COLO829 (cell line): ENCODE data around the gene OPCML.

Experiments used
- DNase-seq: peaks from one replicate; pipeline ENCODE4 v3.0.0; 2012; ENCODE audit warnings: low spot score

The OPCML gene

DNA sequence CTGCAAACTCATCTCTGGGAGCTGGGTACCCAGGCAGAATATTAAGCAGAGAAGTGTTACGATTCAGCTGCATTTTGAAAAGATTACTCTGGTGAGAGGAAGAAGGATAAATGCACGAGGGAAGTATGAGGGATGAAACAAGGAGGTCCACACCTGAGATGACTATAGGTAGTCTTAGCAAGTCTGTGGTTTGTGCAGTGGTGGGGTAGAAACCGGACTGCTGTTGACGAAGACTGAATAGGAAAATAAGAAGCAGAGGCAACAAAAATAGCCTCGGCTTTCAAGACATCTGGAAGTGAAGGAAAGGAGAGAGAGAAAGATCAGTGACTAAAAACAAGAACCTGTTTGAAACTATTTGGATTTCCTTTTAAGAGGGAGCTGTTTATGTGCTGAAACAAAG is 810.8 kb downstream of the OPCML start:
- DNase-seq, result no peak

DNA sequence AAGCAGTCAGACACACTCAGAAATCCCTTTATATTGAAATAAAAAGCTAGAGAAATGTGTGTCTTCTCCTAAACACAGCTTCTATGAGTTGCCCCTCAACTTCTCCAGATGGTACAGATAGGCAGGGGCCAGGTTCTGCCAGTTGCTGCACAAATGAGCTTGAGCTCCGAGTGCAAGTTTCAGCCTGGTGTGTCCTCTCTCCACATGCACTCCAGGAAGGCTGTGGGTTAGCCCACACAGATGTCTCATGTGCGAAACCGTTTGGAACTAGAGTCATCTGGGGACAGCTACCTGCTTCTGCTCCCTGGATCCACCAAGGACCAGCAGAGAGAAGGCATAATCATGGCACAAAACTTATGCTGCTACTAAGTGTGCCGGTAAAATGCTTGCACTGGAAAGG is 812.6 kb downstream of the OPCML start:
- no peak for DNase-seq

DNA sequence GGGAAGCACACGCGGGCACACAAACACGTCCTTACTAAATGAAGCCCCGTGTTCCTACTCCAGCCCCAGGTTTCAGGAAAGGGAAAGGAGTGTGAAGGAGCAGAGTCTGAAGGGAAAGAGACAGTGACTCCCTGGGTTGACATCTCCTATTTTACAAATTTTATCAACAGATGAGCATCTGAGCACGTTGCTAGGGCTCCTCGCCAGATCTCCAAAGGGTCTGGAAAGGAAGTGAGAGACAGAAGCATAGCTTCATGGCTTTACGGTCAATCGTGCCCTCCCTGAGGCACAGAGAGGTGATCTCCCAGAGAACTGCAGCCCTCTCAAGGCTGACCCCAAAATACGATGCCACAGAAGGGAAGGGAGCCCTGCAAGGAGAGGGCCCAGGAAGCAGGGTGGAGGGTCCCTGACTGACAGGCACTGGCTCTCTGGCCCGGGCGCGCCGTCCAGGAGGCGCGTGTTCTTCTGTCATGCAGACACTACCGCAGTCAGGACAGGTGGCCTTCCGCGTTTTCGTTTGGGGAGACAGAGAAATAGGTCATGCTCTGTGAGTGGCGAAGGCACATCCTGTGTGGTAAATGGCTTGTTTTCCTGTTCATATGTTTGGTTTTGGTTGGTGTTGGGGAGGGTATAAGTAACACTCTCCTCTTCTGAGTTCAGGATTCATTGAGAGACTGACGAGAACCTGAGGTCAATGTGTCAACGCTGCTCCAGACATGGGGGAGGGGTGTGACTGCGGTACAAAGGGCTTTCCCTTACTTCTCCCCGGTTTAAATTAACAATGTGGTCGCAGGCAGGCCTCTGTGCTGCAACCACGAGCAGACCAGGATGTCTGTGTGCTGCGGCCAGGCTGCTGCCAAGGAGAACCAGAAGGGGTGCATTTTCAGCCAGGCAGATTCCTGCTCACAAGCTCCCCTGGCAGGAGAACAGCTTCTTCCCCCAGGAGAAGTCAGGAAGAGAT is 813.3 kb downstream of the OPCML start:
- DNase-seq, result no peak

DNA sequence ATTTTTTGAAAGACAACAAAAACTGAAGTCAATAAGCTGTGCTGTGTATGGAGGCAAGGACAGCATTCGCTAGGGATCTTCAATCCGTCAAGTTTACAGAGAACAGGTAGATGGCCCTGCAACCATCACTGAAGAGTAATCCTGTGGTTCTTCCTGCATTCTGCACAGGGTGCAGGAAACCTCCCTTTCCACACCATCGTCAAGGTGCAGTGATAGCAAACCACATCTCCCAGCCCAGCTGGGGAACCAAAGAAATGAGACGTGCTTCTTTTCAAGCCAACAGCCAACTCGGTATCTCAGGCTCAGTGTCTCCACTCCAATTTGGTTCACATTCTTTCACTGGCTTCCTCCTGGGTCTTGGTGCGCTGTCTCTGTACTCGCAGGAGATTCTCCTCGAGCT is 814.5 kb downstream of the OPCML start:
- no peak for DNase-seq

DNA sequence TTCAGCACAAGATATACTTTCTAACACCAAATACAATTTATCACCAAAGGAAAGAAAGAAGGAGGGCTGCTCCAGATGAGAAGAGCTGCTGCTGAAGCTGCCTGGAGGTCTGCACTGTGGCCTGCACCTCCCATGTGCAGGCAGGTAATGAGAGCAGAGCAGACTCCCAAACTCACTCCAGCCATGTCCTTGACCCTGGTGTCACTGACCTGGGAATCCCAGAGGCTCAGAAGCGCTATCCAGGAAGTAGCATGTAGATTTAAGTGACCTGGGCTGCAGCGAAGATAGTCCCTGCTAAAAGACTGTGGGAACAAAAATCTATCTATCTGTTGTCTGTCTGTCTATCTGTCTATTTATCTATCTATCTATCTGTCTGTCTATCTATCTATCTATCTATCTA is 816.3 kb downstream of the OPCML start:
- no peak for DNase-seq

DNA sequence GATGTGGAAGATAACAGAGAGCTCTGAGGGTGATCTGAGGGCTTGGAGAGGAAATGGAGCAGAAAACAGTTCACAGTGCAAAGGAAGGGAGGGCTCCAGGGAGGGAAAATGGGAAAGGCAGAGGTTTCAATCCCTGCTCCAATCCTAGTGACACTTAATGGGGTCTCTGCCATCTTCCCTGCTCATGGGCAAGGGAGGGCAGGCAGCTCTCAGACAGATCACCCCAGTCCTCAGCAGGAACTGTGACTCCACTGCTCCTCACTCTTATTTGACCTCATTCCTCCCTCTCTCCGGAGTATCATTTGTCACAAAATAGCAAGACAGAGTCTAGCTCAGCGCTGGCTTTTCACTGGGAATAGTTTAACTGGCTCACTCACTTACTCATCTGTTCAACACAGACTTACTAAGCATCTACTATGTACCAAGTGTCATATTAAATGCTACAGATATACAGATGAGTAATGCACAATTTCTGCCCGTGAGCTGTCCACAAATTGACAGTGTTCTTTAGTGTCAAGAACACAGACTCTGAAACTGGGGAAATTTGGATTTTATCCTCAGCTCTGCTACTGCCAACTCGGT is 817.4 kb downstream of the OPCML start:
- DNase-seq, result no peak

DNA sequence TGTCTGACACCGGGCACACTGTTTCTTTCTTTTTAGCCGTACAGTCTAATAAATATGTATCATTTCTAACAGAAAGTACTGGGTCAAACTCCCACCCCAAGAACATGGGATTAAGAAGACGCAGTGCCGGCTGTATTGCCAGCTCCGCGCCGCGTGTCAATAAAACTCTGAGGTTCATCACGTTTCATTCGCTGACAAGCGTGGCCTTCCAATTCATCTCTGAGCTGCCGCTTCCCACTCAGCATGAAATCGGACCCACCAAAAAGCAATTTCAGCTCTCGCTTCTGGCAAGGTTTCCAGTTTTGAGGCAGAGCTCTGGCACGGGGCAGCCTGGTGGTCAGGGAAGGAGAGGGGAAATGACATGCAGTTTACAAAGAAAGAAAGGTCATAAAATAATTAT is 819.8 kb downstream of the OPCML start:
- DNase-seq, result no peak

DNA sequence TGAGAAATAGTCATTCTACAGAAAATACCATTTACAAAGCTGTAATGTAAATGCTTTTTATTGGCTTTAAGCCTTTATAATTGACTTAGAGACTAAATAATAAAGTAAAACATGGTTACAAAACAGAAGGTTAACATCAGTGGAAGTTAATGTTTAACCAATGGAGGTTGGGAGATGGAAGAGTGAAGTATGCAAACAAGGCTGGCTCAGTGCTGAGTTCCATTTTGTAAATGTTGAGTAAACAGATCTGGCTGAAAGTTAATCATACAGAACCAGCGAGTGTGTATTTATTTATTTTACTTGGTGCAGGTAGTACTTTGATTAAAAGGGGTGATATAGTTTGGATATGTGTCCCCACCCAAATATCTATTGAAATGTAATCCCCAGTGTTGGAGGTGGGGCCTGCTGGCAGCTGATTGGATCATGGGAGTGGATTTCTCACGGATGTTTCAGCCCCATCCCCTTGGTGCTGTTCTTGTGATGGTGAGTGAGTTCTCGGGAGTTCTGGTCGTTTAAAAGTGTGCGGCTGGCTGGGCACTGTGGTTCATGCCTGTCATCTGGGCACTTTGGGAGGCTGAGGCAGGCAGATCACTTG is 827.4 kb downstream of the OPCML start:
- DNase-seq, result no peak

DNA sequence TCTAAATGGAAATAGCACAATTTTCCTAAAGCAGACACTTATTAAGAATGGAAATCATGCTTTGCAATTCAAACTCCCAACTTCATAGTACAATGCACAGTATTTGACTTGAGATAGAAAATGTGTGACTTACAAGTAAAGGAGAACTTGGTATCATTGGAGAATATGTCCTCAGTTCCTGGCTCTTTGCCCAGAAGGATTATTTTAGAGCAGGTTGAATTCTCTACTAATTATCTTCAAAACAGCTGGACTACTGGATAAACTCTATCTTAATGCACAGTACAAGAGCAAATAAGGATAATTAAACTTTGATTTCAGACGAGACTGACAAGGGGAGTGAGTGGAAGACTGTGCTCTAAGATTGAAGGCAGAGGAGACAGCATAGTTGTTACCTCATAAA is 839.4 kb downstream of the OPCML start:
- no peak for DNase-seq

DNA sequence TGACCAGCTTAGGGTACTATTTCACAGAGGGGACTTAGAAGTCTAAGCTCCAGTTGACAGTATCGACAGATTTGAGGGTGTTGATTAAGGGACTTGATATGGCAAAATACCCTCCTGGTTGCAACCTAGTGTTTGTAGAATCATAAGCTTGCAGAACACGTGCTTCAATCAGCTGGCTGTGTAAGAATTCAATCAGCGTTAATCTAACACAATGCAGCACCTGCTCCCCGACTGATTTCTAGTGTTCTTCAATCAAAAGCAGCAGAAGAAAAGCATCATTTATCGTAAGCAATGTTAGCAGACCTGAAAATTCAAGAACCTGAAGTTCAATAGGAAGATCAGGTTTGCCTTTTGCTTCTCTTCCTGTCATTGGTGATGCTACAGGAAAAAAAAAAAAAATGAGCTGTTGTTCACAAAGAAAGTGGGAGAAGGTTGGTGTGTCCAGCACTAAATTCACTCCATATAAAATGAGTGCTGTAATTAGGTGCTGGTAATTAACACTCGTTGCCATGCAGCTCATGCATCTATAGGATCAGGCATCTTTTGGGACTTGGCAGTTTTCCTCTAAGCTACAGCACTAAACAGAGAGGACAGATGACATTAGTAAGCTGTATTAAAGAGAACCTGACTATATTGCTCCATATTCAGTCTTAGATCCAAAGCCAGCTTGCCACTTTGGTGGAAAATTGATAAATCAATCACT is 840.3 kb downstream of the OPCML start:
- DNase-seq, result no peak

DNA sequence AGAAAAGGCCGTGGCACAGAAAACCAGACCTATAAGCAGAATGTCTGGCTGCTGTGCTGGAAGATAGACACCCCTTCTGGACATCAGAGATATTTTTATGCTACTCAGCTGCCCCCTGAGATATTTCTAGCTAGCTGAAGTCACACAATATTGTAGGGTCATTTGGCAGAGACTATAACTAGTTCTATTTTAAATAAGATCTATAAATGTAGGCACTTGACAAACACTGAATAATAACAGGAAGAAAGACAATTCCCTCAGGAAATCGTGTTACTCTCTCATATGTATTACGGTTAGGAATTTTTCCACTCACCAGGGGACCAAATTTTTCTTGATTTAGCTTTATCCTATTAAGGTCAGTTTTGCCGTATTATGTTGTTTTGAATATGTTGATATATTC is 845.4 kb downstream of the OPCML start:
- no peak for DNase-seq

DNA sequence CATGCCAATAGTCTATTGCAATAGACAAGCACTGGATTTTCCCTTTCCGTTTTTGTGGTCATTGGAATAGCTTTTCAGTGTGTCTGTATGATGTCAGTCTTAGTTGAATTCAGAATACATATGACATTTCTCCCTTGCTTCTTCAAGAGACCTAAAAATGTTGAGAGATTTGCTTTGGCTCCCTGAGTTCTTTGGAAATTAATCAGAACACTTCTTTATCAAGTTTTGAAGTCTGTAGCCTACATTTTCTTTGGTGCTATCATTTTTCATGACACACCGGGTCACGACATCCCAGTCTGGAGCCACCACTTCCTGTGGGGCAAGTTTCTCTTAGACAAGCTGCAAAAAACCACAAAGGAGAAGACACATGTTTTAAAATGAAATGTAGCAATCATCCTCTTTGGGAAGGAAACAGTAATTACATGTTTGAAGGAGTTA is 847.1 kb downstream of the OPCML start:
- no peak for DNase-seq

DNA sequence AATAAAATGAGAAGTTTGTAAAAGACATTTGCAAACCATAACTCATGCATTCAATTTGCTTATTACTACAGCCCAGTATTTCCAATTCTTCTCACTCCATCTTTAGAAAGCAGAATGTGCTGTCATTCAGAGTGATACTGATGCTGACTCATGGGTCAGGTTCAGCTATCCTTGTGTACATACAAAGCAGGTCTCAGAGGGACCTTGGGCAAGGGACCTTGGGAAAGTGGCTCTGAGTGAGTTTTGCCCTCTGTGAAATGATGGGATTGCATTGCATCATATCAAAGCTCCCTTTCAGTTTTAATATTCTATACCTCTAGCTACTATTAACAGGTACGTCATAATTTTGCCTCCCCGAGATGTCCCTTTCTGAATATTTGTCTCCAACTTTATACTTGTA is 848.7 kb downstream of the OPCML start:
- no peak for DNase-seq

DNA sequence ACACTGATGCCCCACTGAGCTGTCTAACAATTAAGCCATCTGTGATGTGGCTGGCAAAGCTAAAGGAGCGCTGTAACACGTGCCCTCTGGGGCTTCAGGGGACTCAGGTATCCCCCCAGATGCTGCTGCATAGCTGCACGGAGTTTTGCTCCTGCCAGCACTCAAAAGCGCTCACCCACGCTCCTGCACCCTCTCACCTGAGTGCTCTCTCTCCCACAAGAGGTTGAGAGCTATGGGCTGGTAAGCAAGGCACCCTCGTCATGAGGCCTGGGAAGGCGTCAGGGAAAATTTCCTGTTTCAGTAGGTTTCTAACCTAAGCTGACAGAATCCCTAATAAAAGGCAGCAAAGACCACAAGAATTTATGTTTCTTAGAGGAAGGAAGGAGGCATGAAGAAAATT is 850.3 kb downstream of the OPCML start:
- no peak for DNase-seq

DNA sequence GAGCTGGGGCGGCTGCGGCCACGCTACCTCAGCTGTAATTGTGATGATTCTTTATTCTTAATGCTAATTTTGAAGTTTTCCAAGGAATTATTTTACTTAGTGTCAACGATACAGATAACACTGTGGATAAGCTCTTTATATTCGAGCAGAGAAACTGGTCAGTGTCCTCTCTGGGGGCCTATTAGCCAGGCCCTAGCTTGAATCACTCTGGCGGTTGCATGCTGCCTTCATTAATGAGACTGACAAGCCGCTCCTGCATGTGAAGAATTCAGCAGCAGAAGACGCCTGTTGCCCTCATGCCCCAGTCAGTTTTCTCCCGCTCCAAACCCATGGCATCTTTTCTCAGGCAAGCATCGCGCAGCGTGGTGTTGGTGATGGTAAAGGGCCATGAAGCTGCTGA is 851.7 kb downstream of the OPCML start:
- DNase-seq, result no peak

DNA sequence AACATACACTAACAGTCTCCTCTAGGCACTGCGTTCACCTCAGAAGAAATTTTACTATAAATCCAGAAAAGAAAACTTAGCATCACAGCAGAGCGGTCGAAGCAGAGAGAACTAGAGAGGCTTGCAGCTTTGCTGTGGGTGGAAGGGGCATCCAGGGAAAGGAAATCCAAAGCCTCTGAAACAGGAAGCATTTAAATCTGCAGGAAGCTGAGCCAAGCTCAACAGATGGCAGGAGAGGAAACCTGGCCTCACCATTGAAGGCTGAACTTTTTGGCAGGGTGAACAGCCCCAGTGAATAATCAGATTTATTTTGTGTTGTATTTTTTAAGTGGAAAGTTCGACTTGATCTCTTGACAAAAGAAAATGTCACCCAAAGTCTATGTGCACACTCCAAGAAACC is 858.1 kb downstream of the OPCML start:
- no peak for DNase-seq

DNA sequence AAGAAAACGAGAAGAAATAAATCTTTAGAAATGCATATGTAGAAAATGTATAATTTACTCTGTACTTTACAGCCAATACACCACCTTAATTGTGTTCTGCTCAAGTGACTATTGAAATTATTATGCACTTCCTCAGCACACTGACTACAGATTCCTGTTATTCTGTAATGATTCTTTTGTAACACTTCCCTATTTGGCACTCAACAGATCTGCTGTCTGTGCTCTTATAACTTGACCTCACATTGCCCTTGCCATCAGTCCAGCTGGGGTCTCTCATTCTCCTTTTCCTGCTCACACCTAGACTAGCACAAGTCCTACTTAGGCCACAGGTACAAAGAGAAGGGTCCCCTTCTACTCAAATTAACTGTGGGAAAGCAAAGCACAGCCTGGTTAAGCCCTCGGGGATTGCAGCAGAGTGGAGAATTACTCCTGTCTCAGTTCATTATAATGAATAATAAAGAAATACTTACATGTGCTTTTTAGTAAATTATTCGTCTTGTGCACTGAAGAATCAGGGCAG is 860.4 kb downstream of the OPCML start:
- DNase-seq, result no peak

DNA sequence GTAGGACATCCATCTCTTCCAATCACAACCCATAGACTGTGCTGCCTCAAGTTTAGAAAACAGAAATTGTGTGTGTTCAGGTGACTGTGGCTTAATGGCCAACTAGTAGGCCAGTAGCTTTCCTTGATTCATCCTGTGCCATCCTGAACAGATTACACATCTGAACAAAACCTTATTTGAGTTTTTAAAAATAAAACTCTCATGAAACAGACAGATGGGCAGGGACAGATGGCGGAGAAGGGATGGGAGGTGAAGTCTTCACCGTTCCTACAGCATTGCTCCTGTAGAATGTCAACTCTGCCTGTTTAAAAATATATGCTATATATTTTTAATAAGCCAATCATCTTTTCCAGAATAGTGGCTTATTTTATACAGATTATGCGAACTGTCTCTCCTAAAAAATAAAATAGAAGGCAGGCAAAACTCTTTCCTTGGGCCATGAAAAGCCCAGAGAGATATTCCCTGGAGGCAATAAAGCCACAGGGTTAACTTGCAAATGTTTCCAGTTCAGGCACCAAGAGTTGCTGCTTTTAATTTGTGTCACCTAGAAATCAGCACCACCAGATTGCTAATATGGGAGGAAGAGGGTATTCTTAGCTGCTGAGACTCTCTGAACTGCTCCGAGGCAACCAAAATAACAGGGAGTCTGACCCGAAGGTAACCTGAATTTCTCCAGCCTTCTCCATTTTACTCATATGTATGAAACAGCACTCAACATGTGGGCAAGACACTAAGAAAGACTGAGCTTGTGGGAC is 861.2 kb downstream of the OPCML start:
- DNase-seq, result no peak

DNA sequence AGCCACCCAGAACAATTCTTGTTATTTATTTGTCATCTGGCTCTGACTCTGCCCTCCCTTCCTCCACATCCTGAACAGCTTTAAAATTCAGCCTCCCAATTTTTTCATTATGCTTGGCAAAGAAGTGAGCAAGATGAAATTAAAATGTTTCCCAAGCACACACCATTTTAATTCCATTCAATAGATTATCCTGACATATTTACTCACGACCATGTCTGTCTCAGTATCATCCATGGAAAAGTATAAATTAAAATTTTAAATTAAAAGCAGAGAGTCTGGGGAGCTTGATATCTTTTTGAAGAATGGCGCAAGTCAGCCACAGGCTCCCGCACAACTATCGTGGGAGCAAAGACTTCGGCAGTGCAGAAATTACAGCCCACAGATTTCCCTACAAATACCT is 862.4 kb downstream of the OPCML start:
- DNase-seq, result no peak

DNA sequence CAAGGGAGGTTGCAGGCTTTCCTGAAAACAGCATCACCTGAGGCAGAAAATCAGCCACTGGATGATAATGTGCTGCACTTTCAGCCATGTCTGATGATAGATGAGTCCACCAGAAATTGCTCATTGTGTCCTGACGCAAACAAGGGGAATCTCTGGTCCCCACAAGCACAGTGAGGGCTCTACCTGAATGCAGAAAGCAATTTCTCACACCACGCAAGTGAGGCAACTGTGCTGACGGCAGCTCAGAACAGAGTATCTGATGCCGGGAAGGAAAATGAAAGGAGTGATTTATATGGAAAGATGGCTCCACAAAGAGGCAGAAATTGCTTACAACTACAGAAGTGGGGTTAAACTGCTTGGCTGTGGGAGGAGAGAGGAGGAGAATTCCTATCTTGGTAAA is 867.1 kb downstream of the OPCML start:
- DNase-seq, result no peak

DNA sequence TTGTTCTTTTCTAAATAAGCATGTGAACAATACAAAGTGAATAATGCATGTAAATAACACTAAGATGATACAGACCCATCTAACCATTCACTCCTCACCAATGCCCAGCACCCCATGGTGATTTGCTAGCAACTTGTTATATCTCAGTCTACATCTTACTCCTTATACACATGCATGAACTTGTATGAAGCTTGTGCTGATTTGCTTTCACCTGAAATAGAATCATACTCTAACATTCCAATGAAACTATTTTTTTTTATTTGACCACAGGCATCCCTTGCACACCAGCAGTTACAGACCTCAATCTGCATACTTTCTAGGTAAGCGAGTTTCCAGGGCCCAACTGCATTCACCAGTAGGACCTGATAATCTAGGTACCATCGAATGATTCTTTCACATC is 873.6 kb downstream of the OPCML start:
- DNase-seq, result no peak

DNA sequence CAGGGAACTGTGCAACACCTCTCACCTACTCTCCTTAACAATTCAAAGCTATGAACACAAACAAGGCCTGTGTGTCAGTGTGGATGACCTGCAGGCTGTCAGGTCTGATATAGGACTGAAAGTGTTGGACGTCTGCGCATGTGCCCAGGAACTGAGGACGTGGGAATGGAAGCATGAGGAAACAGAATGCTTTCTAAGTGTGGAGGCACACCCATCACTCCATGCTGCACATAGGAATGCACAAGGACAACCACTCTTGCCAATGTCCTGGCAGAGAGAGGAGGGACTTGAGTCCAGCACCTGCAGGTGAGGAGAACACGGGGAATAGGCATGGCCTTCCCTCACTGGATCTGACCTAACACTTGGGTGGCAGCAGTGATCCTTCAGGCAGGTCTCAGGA is 874.3 kb downstream of the OPCML start:
- no peak for DNase-seq
